Breast epithelium (tissue), 4 donors: Measurements from ENCODE around the gene ANKZF1. TPM values are rescaled to one million over a fixed set of nuclear protein-coding genes. Genes with fewer than 3 reads are reported as not detected.

Experiments used
- DNase-seq, 2 donors: peaks; one replicate each; pipeline ENCODE4 v3.0.0-alpha.2; 2019; ENCODE audit warnings: low spot score in 2 of 2
- H3K27ac ChIP-seq, 2 donors: fragments of 200-600 bp; sonication (generic) in 1 of 2; one replicate each; pipeline ENCODE4 v1.5.1; 2016 to 2019; ENCODE audit warnings: mild to moderate bottlenecking in 1 of 2
- H3K27me3 ChIP-seq, 2 donors: fragments of 200-600 bp; sonication (generic) in 1 of 2; one replicate each; pipeline versions ENCODE4 v1.5.1 to v1.6.0; 2017 to 2019; ENCODE audit warnings: control low read depth in 1 of 2, mild to moderate bottlenecking in 1 of 2
- H3K36me3 ChIP-seq: fragments of 200-600 bp; one replicate; pipeline ENCODE4 v1.5.1; 2019
- H3K4me1 ChIP-seq, 2 donors: fragments of 200-600 bp; sonication (generic); one replicate each; pipeline ENCODE4 v1.5.1; 2016 to 2019; ENCODE audit warnings: control low read depth in 1 of 2
- H3K4me3 ChIP-seq, 3 donors: fragments of 200-600 bp; sonication (generic); 1 replicate in 2 of 3; 2 replicates in 1 of 3; pipeline ENCODE4 v1.5.1; 2016 to 2019; ENCODE audit warnings: mild to moderate bottlenecking in 3 of 3, moderate library complexity in 2 of 3
- H3K9me3 ChIP-seq, 2 donors: fragments of 200-600 bp; sonication (generic) in 1 of 2; one replicate each; pipeline ENCODE4 v1.5.1; 2016 to 2019; ENCODE audit warnings: control low read depth in 1 of 2
- POLR2A ChIP-seq: fragments of 450-650 bp; IDR thresholded peaks from one replicate; pipeline ENCODE4 v1.6.1; 2016; ENCODE audit warnings: antibody characterized with exemption, mild to moderate bottlenecking, moderate library complexity
- POLR2AphosphoS5 ChIP-seq, 3 donors: sonication (generic); formaldehyde crosslinking; IDR thresholded peaks; one replicate each; pipeline ENCODE4 v1.6.1; 2017; ENCODE audit warnings: antibody characterized with exemption in 3 of 3
- intact Hi-C: fragments of 100-400 bp; cut with DNase I; formaldehyde crosslinking; loops from one replicate; pipeline ENCODE4 v1.15.1; 2023; ENCODE audit warnings: low total_unique reads
- total RNA-seq, 3 donors: library from RNA; depleted of rRNA; stranded (reverse); fragments of >200 nt; gene quantifications; one replicate each; pipeline ENCODE4 v1.1.0, GENCODE V29; 2016
- TF ChIP-seq, protein P1 (sequence below), 3 donors: fragments of 450-650 bp; IDR thresholded peaks; one replicate each; pipeline ENCODE4 v1.5.1; 2016 to 2017; ENCODE audit warnings: antibody characterized with exemption in 3 of 3, mild to moderate bottlenecking in 3 of 3, moderate library complexity in 3 of 3

Gene ANKZF1
- total RNA-seq, 3 donors from 2014 or later = 29.3 to 101 (median 67.8) TPM

DNA sequence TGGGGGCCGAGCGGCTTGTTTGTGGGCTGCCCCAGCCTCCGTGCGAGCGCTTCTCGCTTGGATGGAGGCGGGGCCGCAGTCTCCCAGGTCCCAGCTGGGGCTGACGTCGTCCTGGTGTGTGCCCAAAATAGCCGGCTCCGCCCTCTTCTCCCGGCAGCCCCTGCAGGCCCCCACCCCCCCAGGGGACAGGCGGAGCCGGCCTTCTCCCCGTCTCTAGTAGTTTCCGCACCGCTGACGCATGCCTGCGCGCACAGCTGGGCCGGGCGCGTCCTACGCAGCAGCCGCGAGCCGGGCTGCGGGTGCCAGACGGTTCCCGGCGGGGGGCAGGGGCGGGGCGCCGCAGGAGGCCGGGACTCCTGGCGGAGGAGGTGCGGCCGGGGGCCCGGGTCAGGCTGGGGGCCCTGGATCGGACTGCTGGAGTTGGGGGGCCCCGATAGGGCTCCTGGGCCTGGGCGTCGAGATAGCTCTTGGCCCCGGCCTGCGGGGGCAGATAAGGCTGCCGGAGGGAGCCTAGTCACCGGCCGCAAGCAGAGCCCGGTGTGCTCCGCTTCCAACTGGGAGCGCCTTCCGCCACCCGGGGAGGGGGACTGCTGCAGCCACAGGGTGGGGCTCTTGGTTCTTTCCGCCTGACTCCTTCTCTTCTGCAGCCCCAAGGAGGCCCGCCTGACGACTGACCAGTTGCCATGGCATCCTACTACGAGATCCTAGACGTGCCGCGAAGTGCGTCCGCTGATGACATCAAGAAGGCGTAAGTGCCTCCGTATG lies 49.7 kb downstream of the ANKZF1 start, which contains the start of gene DNAJB2:
Gene DNAJB2 (plus strand): TSS at position 216 of the 765 bp plus-strand sequence. CDS start 468 bp downstream, at position 684.
- Histone ChIP-seq H3K4me3 (peak within 1 kb of the TSS; percentile 72 to 87 (median 84)), H3K9me3 (no peaks in the 10 kb centered on the region), H3K27ac (peak within 1 kb of the TSS; percentile 98), H3K36me3 (no peaks in the 10 kb centered on the region), H3K27me3 (no peaks in the 10 kb centered on the region), H3K4me1 (peaks cover 13 to 16% of the 10 kb centered on the region in 2 donors)
- intact Hi-C loops = loop anchor here (2.0 kb wide), 1 partner anchor 43 kb away; no protein-coding TSS in a partner anchor
- peak; percentile 70 for TF ChIP-seq POLR2A
- TF ChIP-seq, protein P1, sequence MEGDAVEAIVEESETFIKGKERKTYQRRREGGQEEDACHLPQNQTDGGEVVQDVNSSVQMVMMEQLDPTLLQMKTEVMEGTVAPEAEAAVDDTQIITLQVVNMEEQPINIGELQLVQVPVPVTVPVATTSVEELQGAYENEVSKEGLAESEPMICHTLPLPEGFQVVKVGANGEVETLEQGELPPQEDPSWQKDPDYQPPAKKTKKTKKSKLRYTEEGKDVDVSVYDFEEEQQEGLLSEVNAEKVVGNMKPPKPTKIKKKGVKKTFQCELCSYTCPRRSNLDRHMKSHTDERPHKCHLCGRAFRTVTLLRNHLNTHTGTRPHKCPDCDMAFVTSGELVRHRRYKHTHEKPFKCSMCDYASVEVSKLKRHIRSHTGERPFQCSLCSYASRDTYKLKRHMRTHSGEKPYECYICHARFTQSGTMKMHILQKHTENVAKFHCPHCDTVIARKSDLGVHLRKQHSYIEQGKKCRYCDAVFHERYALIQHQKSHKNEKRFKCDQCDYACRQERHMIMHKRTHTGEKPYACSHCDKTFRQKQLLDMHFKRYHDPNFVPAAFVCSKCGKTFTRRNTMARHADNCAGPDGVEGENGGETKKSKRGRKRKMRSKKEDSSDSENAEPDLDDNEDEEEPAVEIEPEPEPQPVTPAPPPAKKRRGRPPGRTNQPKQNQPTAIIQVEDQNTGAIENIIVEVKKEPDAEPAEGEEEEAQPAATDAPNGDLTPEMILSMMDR (IDR thresholded peaks at IDR 0.05) = no peak
- peak; percentile 90 to 92 (median 91) for TF ChIP-seq POLR2AphosphoS5 (IDR thresholded peaks at IDR 0.05)
- peak; percentile 98 for DNase-seq

DNA sequence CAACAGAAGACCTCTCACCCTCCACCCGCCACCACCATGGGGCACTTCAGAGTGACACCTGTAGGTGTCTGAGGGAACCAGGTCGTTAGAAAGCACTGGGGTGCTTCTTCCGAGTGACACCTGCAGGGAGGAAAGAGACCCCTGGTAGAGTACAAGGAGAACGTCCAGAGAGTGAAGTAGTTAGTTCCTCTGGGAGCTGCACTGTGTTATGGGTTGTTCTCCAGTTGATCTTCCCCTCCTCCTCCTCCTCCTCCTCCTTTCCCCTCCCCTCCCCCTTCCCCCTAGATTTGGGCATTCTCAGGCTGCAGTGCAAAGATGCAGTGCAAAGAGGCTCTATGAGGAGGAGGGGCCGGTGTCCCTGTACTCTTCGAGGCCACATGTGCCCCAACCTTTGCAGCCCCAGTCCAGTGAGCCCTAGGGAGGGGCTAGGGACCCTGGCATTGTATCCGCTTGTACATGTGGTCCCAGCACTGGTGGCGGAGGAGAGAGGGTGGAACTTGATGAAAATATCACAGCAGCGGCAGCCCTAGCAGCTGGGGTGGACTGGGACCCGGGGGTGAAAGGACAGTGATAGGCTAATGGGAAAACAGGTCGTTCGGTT lies 50.4 kb downstream of the ANKZF1 start:
- DNase-seq = no peak
- TF ChIP-seq, protein P1 (IDR thresholded peaks at IDR 0.05) = peak in 1 of 3 donors; percentile 56
- TF ChIP-seq POLR2A (no peak), POLR2AphosphoS5 (IDR thresholded peaks at IDR 0.05) (no peak)
- intact Hi-C loops = loop anchor here (2.0 kb wide), 1 partner anchor 43 kb away; no protein-coding TSS in a partner anchor
- Histone ChIP-seq H3K4me1 (peaks cover 13 to 21% of the 10 kb centered on the region in 2 donors), H3K27me3 (no peaks in the 10 kb centered on the region), H3K4me3 (peak overlapping the region; percentile 72 to 87 (median 84)), H3K9me3 (no peaks in the 10 kb centered on the region), H3K36me3 (no peaks in the 10 kb centered on the region), H3K27ac (peak overlapping the region; percentile 98)

DNA sequence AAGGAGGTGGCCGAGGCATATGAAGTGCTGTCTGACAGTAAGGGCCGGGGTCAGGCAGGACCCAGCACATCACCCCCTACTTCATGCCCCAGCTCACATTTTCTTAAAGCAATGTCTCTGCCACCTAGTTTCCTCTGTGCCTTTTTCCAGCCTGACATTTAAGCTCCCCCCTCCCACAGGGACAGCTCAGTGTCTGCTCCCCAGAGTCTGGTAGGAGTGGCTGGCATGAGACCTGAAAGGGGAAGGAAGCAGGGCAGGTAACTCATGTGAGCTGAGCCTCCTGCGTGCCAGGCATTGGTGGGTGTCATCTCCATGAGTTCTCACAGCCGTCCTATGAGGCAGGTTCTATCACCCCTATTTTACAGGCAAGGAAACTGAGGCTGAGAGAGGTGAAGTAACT lies 51.0 kb downstream of the ANKZF1 start:
- TF ChIP-seq, protein P1 (IDR thresholded peaks at IDR 0.05) = no peak
- no peak for TF ChIP-seq POLR2A
- Histone ChIP-seq H3K27me3 (no peaks in the 10 kb centered on the region), H3K36me3 (no peaks in the 10 kb centered on the region), H3K9me3 (no peaks in the 10 kb centered on the region), H3K4me3 (peak overlapping the region in 1 of 3 donors; percentile 84), H3K27ac (peak overlapping the region; percentile 6 to 98), H3K4me1 (peaks cover 13 to 26% of the 10 kb centered on the region in 2 donors)
- intact Hi-C loops = no loop called here
- no peak for DNase-seq

DNA sequence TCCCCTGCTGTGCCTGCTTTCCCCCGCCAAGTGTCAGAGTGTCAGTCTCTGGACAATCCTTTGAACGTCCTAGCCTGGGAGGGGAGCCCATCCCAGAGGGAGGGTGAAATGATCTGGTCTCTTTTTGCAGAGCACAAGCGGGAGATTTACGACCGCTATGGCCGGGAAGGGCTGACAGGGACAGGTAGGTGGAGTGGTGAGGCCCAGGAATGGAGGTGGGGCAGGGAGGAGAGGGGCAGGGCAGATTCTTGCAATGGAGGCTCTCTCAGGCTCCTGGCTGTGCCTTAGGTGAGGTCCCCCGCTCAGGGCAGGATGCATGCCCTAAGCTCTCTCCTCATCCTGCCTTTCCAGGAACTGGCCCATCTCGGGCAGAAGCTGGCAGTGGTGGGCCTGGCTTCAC lies 52.0 kb downstream of the ANKZF1 start:
- peak overlapping the region; percentile 6 to 98 for H3K27ac ChIP-seq
- TF ChIP-seq, protein P1 (IDR thresholded peaks at IDR 0.05) = no peak
- TF ChIP-seq POLR2AphosphoS5 (IDR thresholded peaks at IDR 0.05) (no peak), POLR2A (no peak)
- H3K9me3 ChIP-seq = no peaks in the 10 kb centered on the region
- H3K27me3 ChIP-seq = no peaks in the 10 kb centered on the region
- peaks cover 16 to 26% of the 10 kb centered on the region in 2 donors for H3K4me1 ChIP-seq
- H3K36me3 ChIP-seq = no peaks in the 10 kb centered on the region
- H3K4me3 ChIP-seq = no peak overlapping the region
- intact Hi-C loops = no loop called here
- DNase-seq = no peak

DNA sequence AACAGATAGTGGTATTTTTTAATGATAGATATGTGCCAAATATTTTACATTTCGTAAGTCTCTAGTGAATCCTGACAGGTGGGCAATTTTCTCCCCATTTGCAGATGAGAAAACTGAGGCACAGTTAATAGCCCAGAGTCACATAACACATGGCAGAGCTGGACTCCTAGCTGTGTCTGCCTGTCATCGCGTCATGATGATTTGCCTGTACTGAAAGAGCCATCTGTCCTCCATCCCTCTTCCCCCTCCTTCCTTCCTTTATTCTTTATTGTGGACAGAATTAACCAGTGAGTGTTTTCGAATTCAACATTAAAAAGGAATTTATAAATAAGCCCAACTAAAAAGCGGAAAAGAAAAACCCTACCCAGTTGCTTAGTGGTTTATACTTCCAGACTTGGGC lies 52.8 kb downstream of the ANKZF1 start:
- no peak for DNase-seq
- TF ChIP-seq, protein P1 (IDR thresholded peaks at IDR 0.05) = no peak
- TF ChIP-seq POLR2AphosphoS5 (IDR thresholded peaks at IDR 0.05) (no peak), POLR2A (no peak)
- H3K27me3 ChIP-seq = no peaks in the 10 kb centered on the region
- no peaks in the 10 kb centered on the region for H3K36me3 ChIP-seq
- H3K4me3 ChIP-seq = no peak overlapping the region
- intact Hi-C loops = no loop called here
- H3K4me1 ChIP-seq = peaks cover 16 to 26% of the 10 kb centered on the region in 2 donors
- H3K27ac ChIP-seq = peak overlapping the region; percentile 34 to 36
- H3K9me3 ChIP-seq = no peaks in the 10 kb centered on the region
